ENCODE measurements around the gene BAIAP3. TPM values are rescaled to one million over a fixed set of nuclear protein-coding genes. Genes with fewer than 3 reads are reported as not detected.

Gene BAIAP3
- polyA plus RNA-seq, 1 experiment = 0.33 TPM

GRCh38 chr16:1394367-1394951 lies 61.0 kb downstream of the BAIAP3 start:
- Histone ChIP-seq H3K4me3 (ENCODE audit: low read depth, low read length) (no peak overlapping the region), H3K36me3 (ENCODE audit: control insufficient read depth, insufficient read depth, low read length) (peaks cover 32% of the 10 kb centered on the region), H3K27me3 (ENCODE audit: control insufficient read depth, insufficient read depth, low read length) (no peaks in the 10 kb centered on the region)
- DNase-seq (ENCODE audit: low read depth) = no peak
- ChIA-PET POLR2A (no interaction called here), CTCF (no interaction called here)
- TF ChIP-seq CTCF (IDR thresholded peaks at IDR 0.05; ENCODE audit: insufficient read depth, low read depth, low read length) = no peak

- DNase-seq (ENCODE audit: low read depth) = no peak
- CTCF ChIA-PET = interaction anchor here (0.8 kb wide), 1 partner anchor 12 kb away, joined by 3 read pairs; no protein-coding TSS in a partner anchor
- H3K4me3 ChIP-seq (ENCODE audit: low read depth, low read length) = no peak overlapping the region
- H3K36me3 ChIP-seq (ENCODE audit: control insufficient read depth, insufficient read depth, low read length) = peaks cover 29% of the 10 kb centered on the region
- TF ChIP-seq CTCF (IDR thresholded peaks at IDR 0.05; ENCODE audit: insufficient read depth, low read depth, low read length) = no peak
- H3K27me3 ChIP-seq (ENCODE audit: control insufficient read depth, insufficient read depth, low read length) = no peaks in the 10 kb centered on the region
- POLR2A ChIA-PET = no interaction called here
These were observed 62.1 kb downstream of the BAIAP3 start for GRCh38 chr16:1395444-1396031.

- CTCF ChIA-PET = no interaction called here
- POLR2A ChIA-PET = no interaction called here
- H3K36me3 ChIP-seq (ENCODE audit: control insufficient read depth, insufficient read depth, low read length) = peaks cover 32% of the 10 kb centered on the region
- DNase-seq (ENCODE audit: low read depth) = no peak
- no peak overlapping the region for H3K4me3 ChIP-seq (ENCODE audit: low read depth, low read length)
- H3K27me3 ChIP-seq (ENCODE audit: control insufficient read depth, insufficient read depth, low read length) = no peaks in the 10 kb centered on the region
- no peak for TF ChIP-seq CTCF (IDR thresholded peaks at IDR 0.05; ENCODE audit: insufficient read depth, low read depth, low read length)
These were observed 64.3 kb downstream of the BAIAP3 start for GRCh38 chr16:1397779-1398178.

GRCh38 chr16:1398351-1398750 lies 64.9 kb downstream of the BAIAP3 start:
- no peak for TF ChIP-seq CTCF (IDR thresholded peaks at IDR 0.05; ENCODE audit: insufficient read depth, low read depth, low read length)
- CTCF ChIA-PET = no interaction called here
- Histone ChIP-seq H3K36me3 (ENCODE audit: control insufficient read depth, insufficient read depth, low read length) (peaks cover 32% of the 10 kb centered on the region), H3K27me3 (ENCODE audit: control insufficient read depth, insufficient read depth, low read length) (no peaks in the 10 kb centered on the region), H3K4me3 (ENCODE audit: low read depth, low read length) (no peak overlapping the region)
- POLR2A ChIA-PET = no interaction called here
- no peak for DNase-seq (ENCODE audit: low read depth)

Other genes starting within 250 kb of the BAIAP3 start
- gene C1QTNF8, start 237.4 kb upstream of the BAIAP3 start, polyA plus RNA-seq (2011; rRNA removed) = not detected in 2 replicates
- 0.20 and 0.37 TPM in 2 replicates for gene CACNA1H, start 180.5 kb upstream of the BAIAP3 start, polyA plus RNA-seq (2011; rRNA removed)
- gene TPSG1, start 108.4 kb upstream of the BAIAP3 start, polyA plus RNA-seq (2011; rRNA removed) = not detected in 2 replicates
- gene TPSB2, start 103.5 kb upstream of the BAIAP3 start, polyA plus RNA-seq (2011; rRNA removed) = not detected in 2 replicates
- gene TPSAB1, start 92.9 kb upstream of the BAIAP3 start, polyA plus RNA-seq (2011; rRNA removed) = not detected in 2 replicates
- gene TPSD1, start 77.6 kb upstream of the BAIAP3 start, polyA plus RNA-seq (2011; rRNA removed) = not detected in 2 replicates
- gene UBE2I, start 24.0 kb upstream of the BAIAP3 start, polyA plus RNA-seq (2011; rRNA removed) = 81.2 and 138 TPM in 2 replicates
- gene TSR3, start 18.2 kb downstream of the BAIAP3 start, polyA plus RNA-seq (2011; rRNA removed) = 43.1 and 52.3 TPM in 2 replicates
- gene GNPTG, start 18.3 kb downstream of the BAIAP3 start, polyA plus RNA-seq (2011; rRNA removed) = 74.1 and 113 TPM in 2 replicates
- 7.9 and 15.4 TPM in 2 replicates for gene UNKL, start 81.1 kb downstream of the BAIAP3 start, polyA plus RNA-seq (2011; rRNA removed)
- gene UQCC4, start 87.1 kb downstream of the BAIAP3 start, polyA plus RNA-seq (2011; rRNA removed) = 13.3 and 19.3 TPM in 2 replicates
- not detected in 2 replicates for gene PERCC1, start 97.4 kb downstream of the BAIAP3 start, polyA plus RNA-seq (2011; rRNA removed)
- 0.04 and 0.23 TPM in 2 replicates for gene CCDC154, start 110.9 kb downstream of the BAIAP3 start, polyA plus RNA-seq (2011; rRNA removed)
- gene CLCN7, start 141.4 kb downstream of the BAIAP3 start, polyA plus RNA-seq (2011; rRNA removed) = 19.6 and 36.4 TPM in 2 replicates
- gene PTX4, start 155.3 kb downstream of the BAIAP3 start, polyA plus RNA-seq (2011; rRNA removed) = not detected in 2 replicates
- 8.1 and 15.9 TPM in 2 replicates for gene TELO2, start 159.7 kb downstream of the BAIAP3 start, polyA plus RNA-seq (2011; rRNA removed)
- gene TMEM204, start 200.0 kb downstream of the BAIAP3 start, polyA plus RNA-seq (2011; rRNA removed) = 42.4 and 81.9 TPM in 2 replicates